ENCODE results near the gene ABHD1.

Gene ABHD1

DNA sequence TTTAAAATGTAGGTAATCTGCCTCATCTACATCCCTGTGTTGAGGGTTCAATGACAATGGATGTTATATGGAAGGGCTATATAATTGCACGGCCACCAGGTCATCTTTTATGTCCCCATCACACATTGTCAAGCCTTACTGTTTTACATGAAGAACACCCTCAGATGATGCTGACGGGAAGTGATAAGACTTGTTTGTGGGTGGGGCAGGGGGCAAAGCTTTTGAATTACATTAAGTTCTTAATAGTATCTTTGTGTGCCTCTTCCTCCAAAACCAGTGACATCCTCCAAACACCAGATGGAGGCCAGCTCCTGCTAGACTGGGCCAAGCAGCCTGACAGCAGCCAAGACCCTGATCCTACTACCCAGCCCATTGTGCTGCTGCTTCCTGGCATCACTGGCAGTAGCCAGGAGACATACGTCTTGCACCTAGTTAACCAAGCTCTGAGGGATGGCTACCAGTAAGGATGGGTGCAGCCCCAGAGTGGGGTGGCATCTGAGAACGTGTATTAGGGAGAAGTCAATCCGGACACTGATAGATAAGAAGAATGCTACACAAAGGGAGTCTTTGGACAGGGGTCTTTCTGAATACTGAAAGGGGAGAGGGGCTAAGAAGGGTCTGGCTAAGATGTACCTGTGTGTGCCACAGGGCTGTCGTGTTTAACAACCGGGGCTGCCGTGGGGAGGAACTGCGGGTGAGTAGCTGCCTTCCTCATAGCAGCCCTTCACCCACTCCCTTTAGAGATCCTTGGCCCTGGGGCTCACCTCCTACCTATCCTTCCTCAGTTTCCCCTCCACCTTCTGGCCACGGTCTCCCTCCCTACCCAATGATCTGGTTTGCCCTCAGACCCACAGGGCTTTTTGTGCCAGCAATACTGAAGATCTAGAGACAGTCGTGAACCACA is 5.3 kb downstream of the ABHD1 start:
- Histone ChIP-seq H3K9me3 (ENCODE audit: control insufficient read depth, insufficient read depth, low read length) (no peaks in the 10 kb centered on the region), H3K27ac (ENCODE audit: low read depth, low read length) (no peak overlapping the region), H3K4me3 (ENCODE audit: low read depth, low read length) (no peak overlapping the region), H3K27me3 (ENCODE audit: control insufficient read depth, insufficient read depth, low read length) (peaks cover 7% of the 10 kb centered on the region), H3K36me3 (ENCODE audit: control insufficient read depth, insufficient read depth, low read length) (peaks cover 39% of the 10 kb centered on the region), H3K4me1 (ENCODE audit: control insufficient read depth, insufficient read depth, low read length) (peaks cover 9% of the 10 kb centered on the region; the same call in 1 of the 2 replicates), H3K9ac (ENCODE audit: low read depth, low read length) (no peak overlapping the region)

DNA sequence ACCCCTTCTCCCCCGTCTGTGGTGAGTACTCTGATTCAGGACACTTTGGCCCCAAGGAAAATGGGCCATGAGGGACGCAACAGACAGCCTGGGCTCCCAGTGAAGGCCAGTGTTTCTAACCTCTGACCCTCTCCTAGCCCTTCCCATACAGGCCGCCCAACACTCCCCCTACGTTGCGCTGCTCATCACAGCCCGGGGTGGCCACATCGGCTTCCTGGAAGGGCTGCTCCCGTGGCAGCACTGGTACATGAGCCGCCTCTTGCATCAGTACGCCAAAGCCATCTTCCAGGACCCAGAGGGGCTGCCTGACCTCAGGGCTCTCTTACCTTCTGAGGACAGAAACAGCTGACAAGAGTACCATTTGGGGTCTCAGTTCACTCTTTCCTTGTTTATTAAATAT is 6.8 kb downstream of the ABHD1 start:
- Histone ChIP-seq H3K27ac (ENCODE audit: low read depth, low read length) (no peak overlapping the region), H3K9me3 (ENCODE audit: control insufficient read depth, insufficient read depth, low read length) (no peaks in the 10 kb centered on the region), H3K36me3 (ENCODE audit: control insufficient read depth, insufficient read depth, low read length) (peaks cover 39% of the 10 kb centered on the region), H3K27me3 (ENCODE audit: control insufficient read depth, insufficient read depth, low read length) (no peaks in the 10 kb centered on the region), H3K9ac (ENCODE audit: low read depth, low read length) (no peak overlapping the region), H3K4me1 (ENCODE audit: control insufficient read depth, insufficient read depth, low read length) (peaks cover 5% of the 10 kb centered on the region; the same call in 1 of the 2 replicates), H3K4me3 (ENCODE audit: low read depth, low read length) (no peak overlapping the region)

DNA sequence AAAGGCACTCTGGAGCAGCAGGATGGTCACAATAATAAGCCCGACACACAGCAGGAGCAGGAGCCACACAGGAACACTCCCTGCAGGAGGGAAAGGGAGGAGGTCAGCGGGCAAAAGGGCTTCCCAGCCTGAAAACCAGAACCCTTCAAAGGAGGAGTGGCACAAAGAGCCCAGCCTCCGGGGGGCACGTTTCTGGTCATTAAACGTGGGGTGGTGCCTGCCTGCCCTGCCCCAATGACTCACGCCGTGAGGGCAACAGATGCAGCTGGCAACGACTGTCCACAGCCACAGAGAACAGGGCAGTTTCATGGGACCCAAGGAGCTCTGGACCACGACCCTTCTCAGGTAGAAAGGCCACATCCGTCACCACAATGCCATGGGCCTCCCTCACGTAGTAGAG is 7.8 kb downstream of the ABHD1 start:
- H3K4me1 ChIP-seq (ENCODE audit: control insufficient read depth, insufficient read depth, low read length), result peaks cover 5% of the 10 kb centered on the region; the same call in 1 of the 2 replicates
- no peak overlapping the region for H3K4me3 ChIP-seq (ENCODE audit: low read depth, low read length)
- no peaks in the 10 kb centered on the region for H3K9me3 ChIP-seq (ENCODE audit: control insufficient read depth, insufficient read depth, low read length)
- H3K9ac ChIP-seq (ENCODE audit: low read depth, low read length), result no peak overlapping the region
- peaks cover 39% of the 10 kb centered on the region for H3K36me3 ChIP-seq (ENCODE audit: control insufficient read depth, insufficient read depth, low read length)
- H3K27me3 ChIP-seq (ENCODE audit: control insufficient read depth, insufficient read depth, low read length), result no peaks in the 10 kb centered on the region
- H3K27ac ChIP-seq (ENCODE audit: low read depth, low read length), result no peak overlapping the region

DNA sequence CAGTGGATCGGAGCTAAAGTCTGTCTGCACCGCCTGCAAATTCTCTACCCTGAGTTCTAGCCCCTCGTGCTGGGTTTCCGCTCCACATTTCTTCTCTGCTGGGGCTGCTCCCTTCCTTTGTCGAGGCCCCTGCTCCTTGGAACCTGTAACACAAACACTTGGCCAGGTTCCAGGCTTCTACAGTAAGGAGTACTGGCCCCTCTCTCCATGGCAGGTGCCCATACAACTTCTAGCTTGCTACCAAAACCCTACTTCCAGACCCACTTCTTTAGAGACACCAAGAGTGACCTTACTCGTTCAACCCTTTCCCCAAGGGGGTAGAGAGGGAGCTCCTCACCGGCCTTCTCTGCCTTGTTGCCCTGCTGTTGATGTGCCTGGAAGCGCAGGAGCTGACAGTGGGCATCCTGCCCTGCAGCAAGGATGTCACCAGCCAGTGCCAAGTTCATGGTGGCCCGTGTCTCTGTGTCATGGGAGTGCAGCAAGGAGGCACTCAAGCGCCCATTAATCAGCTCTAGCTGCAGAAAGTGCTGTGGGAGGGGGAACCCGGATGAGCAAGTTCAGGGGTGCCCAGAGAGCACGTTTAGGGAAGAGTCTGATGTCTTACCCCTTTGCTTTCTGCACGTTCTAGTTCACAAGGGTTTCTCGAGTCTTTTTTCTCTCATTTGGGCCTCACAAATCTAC is 9.7 kb downstream of the ABHD1 start:
- Histone ChIP-seq H3K9ac (ENCODE audit: low read depth, low read length) (0 out of 2 replicates have a peak overlapping the region, but pooled peaks have one; percentile 30), H3K27ac (ENCODE audit: low read depth, low read length) (no peak overlapping the region), H3K27me3 (ENCODE audit: control insufficient read depth, insufficient read depth, low read length) (no peaks in the 10 kb centered on the region)

DNA sequence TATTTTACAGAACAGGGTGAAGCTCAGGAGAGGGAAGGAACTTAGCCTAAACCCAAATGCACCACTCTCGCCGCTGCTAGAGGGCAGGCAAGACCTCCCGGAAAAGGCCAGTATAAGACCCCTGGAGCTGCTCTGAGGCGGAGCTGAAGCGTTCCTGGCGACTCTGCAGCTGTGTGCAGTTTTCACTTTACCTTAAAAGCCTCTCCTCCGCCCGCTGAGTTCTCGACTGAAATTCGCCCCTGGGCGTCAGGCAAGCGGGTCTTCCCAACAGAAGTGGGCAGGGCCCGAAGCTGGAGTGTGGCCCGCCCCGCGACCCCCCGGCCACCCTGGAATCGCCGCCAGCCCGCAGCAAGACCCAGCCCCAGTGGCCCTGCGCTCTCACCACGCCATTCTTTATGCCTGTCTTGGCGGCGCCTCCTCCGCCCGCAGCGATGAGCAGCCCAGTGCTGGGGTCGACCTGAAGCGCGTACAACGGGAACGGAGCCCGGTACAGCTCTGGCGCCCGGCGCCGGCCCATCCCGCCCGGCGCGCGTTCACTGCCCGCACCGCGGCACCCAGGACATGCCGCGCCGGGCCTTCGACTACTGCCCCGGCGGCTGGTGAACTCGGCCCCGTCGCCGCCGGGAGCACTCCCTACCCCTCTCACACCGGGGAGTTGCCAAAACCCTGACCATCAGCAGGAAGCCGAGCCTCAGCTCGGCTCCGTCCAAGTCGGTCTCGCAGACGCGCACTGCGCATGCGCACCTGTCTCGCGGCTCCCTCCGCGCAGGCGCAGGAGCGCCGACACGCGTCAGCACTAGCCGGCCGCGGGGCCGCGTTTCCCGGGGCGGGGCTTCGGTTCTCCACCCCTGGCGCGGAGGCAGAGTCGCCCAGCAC is 10.5 kb downstream of the ABHD1 start, which contains the start of gene PREB:
PREB (minus strand) TSS at position 732 of the 876 bp plus-strand sequence; CDS start at position 517, 215 bp downstream.
- peak within 1 kb of the TSS; percentile 74 for H3K9ac ChIP-seq (ENCODE audit: low read depth, low read length)
- no peaks in the 10 kb centered on the region for H3K9me3 ChIP-seq (ENCODE audit: control insufficient read depth, insufficient read depth, low read length)
- peak within 1 kb of the TSS; percentile 97 for H3K4me3 ChIP-seq (ENCODE audit: low read depth, low read length)
- H3K27ac ChIP-seq (ENCODE audit: low read depth, low read length), result peak within 1 kb of the TSS; percentile 81
- peaks cover 5% of the 10 kb centered on the region; the same call in 1 of the 2 replicates for H3K4me1 ChIP-seq (ENCODE audit: control insufficient read depth, insufficient read depth, low read length)
- H3K27me3 ChIP-seq (ENCODE audit: control insufficient read depth, insufficient read depth, low read length), result no peaks in the 10 kb centered on the region
- peaks cover 39% of the 10 kb centered on the region for H3K36me3 ChIP-seq (ENCODE audit: control insufficient read depth, insufficient read depth, low read length)

More for the DNA sequence above, 9.7 kb downstream of the ABHD1 start:
- Histone ChIP-seq H3K9me3 (ENCODE audit: control insufficient read depth, insufficient read depth, low read length) (no peaks in the 10 kb centered on the region), H3K4me3 (ENCODE audit: low read depth, low read length) (peak overlapping the region; percentile 97), H3K36me3 (ENCODE audit: control insufficient read depth, insufficient read depth, low read length) (peaks cover 39% of the 10 kb centered on the region), H3K4me1 (ENCODE audit: control insufficient read depth, insufficient read depth, low read length) (peaks cover 5% of the 10 kb centered on the region; the same call in 1 of the 2 replicates)

DNA sequence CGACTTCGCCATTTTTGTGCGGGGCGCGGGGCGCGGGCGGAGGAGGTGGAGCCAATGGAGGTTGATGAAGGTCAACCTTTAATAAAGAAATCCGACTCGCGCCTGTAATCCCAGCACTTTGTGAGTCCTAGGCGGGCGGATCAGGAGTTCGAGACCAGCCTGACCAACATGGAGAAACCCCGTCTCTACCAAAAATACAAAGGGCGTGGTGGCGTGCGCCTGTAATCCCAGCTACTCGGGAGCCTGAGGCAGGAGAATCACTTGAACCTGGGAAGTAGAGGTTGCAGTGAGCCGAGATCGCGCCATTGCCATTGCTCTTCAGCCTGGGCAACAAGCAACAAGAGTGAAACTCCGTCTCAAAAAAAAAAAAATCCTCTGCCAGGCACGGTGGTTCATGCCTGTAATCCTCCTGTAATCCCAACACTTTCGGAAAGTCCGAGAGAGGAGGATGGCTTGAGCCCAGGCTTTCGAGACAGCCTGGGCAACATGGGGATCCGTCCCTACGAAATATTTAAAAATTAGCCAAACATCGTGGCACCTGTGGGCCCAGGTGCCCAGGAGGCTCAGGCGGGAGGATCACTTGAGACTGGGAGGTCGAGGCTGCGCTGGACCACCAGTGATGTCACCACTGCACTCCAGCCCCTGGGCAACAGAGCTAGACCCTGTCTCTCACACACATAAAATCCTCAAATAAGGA is 11.3 kb downstream of the ABHD1 start:
- Histone ChIP-seq H3K4me1 (ENCODE audit: control insufficient read depth, insufficient read depth, low read length) (peaks cover 5% of the 10 kb centered on the region; the same call in 1 of the 2 replicates), H3K36me3 (ENCODE audit: control insufficient read depth, insufficient read depth, low read length) (peaks cover 32% of the 10 kb centered on the region), H3K27ac (ENCODE audit: low read depth, low read length) (peak overlapping the region; percentile 5), H3K27me3 (ENCODE audit: control insufficient read depth, insufficient read depth, low read length) (no peaks in the 10 kb centered on the region), H3K9ac (ENCODE audit: low read depth, low read length) (no peak overlapping the region), H3K9me3 (ENCODE audit: control insufficient read depth, insufficient read depth, low read length) (no peaks in the 10 kb centered on the region), H3K4me3 (ENCODE audit: low read depth, low read length) (peak overlapping the region; percentile 97; the same call in 1 of the 2 replicates)

DNA sequence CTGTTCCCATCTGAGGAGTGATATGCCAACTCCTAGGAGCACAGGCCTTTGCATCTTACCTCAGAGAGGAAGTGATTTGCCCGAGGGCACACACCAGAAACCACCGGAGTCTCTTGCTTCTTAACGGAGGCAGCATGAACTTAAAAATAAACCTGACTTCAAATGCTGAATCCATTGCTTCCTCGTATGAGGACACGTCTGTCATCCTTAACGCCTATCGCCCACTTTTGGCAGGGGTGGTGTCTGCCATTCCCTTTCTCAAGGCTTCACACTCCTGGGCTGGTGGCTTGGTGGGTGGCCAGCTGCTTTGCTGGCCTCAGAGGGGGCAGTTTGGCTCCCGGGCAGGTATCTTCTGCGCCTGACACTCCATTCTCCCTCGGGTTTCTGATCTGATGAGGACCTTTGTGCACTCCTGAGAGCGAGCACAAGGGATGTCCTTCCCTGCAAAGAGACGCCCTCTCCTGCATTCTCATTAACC is 11.9 kb downstream of the ABHD1 start:
- H3K4me1 ChIP-seq (ENCODE audit: control insufficient read depth, insufficient read depth, low read length), result peaks cover 5% of the 10 kb centered on the region; the same call in 1 of the 2 replicates
- H3K9me3 ChIP-seq (ENCODE audit: control insufficient read depth, insufficient read depth, low read length), result no peaks in the 10 kb centered on the region
- no peak overlapping the region for H3K27ac ChIP-seq (ENCODE audit: low read depth, low read length)
- H3K27me3 ChIP-seq (ENCODE audit: control insufficient read depth, insufficient read depth, low read length), result no peaks in the 10 kb centered on the region
- no peak overlapping the region for H3K4me3 ChIP-seq (ENCODE audit: low read depth, low read length)
- H3K9ac ChIP-seq (ENCODE audit: low read depth, low read length), result no peak overlapping the region
- H3K36me3 ChIP-seq (ENCODE audit: control insufficient read depth, insufficient read depth, low read length), result peaks cover 26% of the 10 kb centered on the region

DNA sequence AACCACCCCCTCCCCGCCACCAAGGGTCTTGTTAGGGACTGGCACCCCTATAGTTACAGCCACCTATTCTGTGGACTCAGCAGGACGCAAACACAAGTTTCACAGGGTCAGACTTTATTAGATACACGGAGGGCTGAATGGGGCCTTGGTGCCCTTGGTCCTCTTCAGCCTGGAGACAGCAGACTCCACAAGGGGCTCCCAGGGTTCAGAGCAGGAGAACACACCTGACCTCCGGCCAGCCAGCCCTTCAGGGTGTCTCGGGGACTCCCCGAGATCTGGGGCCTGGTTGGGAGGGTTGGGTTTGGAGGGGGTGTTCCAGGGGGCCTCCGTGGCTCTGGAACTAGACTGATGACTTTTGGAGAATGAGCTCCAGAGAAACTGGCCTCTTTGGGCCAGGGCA is 13.1 kb downstream of the ABHD1 start:
- Histone ChIP-seq H3K27ac (ENCODE audit: low read depth, low read length) (no peak overlapping the region), H3K4me1 (ENCODE audit: control insufficient read depth, insufficient read depth, low read length) (peaks cover 5% of the 10 kb centered on the region; the same call in 1 of the 2 replicates), H3K9ac (ENCODE audit: low read depth, low read length) (no peak overlapping the region), H3K4me3 (ENCODE audit: low read depth, low read length) (no peak overlapping the region), H3K36me3 (ENCODE audit: control insufficient read depth, insufficient read depth, low read length) (peaks cover 14% of the 10 kb centered on the region), H3K9me3 (ENCODE audit: control insufficient read depth, insufficient read depth, low read length) (no peaks in the 10 kb centered on the region), H3K27me3 (ENCODE audit: control insufficient read depth, insufficient read depth, low read length) (no peaks in the 10 kb centered on the region)

DNA sequence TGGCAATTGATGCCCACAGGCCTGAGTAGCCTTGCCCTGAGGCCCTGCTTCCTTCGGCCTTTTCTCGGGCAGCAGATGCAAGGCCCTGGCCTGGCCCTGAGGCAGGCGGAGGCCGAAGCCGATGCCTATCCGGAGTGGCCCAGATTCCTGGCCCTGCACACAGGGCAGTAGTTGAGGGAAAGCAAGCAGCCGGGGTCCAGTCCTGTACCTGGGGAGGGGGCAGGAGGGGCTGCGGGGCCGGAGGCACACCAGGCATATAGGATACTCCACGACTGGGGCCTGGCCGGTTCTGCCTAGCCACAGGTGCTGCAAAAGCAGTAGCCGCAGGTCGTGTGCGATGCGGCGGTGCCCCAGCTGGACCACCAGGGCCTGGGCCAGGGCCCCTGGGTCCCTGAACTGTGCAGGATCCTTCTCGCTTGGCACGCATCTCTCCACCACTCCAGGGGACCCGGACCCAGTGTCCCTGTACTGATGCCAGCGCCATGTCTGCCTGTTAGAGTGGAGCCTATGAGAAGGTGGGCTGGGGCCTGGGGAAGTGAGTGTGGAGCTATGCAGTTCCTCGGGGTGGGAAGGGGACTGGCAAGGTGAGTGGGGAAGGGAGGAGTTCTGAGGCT is 13.8 kb downstream of the ABHD1 start:
- Histone ChIP-seq H3K4me3 (ENCODE audit: low read depth, low read length) (no peak overlapping the region), H3K36me3 (ENCODE audit: control insufficient read depth, insufficient read depth, low read length) (peaks cover 7% of the 10 kb centered on the region), H3K27me3 (ENCODE audit: control insufficient read depth, insufficient read depth, low read length) (no peaks in the 10 kb centered on the region), H3K4me1 (ENCODE audit: control insufficient read depth, insufficient read depth, low read length) (peaks cover 5% of the 10 kb centered on the region; the same call in 1 of the 2 replicates), H3K9me3 (ENCODE audit: control insufficient read depth, insufficient read depth, low read length) (no peaks in the 10 kb centered on the region), H3K9ac (ENCODE audit: low read depth, low read length) (no peak overlapping the region), H3K27ac (ENCODE audit: low read depth, low read length) (no peak overlapping the region)

Measured in HUES48 (cell line).